GM21528 (cell line): ENCODE data around the gene PASK.

Source experiments
- ATAC-seq: cut with Tn5 transposase; IDR thresholded peaks from one replicate; pipeline ENCODE4 v1.9.1; 2021; ENCODE audit warnings: mild to moderate bottlenecking, moderate library complexity; ENCODE audit not compliant: unreplicated experiment, low FRiP score

PASK gene

GRCh38 chr2:241182126-241182525 lies 32.9 kb upstream of the PASK start:
- no peak for ATAC-seq

DNA sequence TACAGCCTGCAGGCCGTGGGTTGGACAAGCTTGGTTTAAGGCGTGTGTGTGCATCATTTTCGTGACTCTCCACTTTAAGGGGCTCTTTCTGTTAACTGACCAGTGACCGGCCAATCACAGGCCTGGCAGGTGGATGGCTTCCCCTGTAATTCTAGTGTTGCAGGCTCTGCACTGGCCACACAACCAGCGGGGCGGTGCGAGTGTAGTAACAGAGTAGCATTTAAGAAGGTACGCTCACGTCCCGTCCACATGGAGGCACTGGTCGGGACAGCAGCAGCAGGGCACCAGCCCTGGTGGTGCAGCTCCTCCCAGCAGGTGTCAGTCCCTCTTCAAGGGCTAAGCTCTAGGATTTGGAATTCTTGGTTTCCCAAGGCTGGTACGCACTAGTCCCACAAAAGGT lies 31.2 kb upstream of the PASK start:
- ATAC-seq: no peak

DNA sequence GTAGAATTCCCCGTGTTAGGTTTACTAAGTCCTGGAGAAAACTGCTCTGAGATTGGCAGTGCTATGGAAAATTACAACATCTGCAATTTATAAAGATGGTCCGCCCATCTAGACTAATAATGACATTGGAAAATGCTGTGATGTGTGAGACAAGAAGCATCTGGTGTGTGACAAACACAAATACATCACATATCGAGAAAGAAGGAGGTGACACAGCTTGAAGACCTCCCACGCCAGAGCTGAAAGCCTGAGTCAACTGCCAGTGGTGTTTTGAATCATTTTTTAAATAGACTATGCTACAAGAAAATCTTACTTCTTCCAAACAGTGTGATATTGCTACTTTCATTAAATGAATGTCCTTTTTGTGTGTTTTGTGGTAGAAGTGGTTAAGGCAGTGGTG lies 30.6 kb upstream of the PASK start:
- ATAC-seq: no peak

GRCh38 chr2:241178961-241179360 lies 29.7 kb upstream of the PASK start:
- ATAC-seq: no peak

GRCh38 chr2:241177526-241178334 lies 28.5 kb upstream of the PASK start:
- no peak for ATAC-seq

- ATAC-seq: no peak
These were observed 24.3 kb upstream of the PASK start for GRCh38 chr2:241173557-241173956.

DNA sequence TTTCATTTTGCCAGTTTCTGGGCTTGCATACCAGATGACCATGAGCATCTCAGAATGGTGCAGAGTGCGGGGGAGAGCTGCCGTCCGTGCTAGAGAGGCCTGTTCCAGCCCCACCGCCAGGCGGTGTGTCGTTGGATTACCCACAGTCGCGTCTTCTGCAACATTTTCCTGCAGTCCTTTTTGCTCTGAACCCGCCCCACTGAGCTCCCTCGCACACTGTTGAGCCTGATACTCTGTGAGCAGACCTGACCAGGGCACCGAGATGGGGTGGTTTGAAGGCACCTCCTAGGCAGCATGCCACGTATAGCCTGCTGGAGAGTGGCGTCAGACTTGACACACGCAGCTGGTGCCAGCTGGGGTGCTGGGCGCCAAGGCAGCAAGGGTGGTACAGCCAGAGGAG lies 19.1 kb upstream of the PASK start:
- ATAC-seq: no peak

DNA sequence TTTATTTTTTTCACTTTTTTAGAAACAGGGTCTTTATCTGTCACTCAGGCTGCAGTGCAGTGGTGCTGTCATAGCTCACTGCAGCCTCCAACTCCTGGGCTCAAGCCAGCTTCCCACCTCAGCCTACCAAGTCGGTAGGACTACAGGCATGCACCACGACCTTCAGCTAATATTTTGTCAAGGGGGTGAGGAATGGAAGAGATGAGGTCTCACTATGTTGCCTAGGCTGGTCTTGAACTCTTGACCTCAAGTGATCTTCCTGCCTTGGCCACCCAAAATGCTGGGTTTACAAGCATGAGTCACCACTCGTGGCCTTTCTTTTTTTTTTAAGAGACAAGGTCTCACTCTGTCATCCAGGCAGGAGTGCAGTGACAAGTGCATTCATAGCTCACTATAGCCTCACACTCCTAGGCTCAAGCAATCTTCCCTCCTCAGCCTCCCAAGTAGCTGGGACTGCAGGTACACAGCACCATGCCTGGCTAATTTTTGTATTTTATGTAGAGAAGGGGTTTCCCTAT lies 14.4 kb upstream of the PASK start:
- no peak for ATAC-seq

DNA sequence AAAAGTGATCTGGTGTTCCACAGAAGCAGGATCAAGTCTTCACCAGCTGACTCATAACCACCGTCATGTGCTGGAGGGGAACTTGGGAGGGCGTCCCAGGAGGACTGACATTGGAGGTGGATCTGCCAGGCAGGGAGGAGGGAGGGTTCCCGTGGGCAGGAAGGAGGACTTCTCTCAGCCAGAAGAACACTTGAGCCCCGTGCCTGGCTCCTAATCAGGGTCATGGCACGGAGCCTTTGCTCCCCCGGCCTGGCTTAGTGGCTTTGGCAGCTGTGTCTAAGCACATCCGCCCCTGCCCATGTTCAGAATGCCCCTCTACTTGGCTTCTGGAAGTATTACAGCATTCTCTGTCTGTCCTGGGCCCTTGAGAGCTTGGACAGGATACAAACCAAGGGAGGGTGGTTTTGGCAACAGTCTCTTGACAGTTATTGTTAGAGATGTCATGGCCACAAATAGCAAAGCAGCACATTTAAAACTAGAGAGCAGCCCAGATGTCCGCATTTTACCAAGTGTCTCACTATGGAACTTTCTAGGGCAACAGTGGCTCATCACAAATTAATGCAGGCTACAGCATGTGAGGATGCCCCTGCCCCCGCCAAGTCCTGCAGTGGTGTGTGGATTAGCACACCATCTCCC lies 12.5 kb upstream of the PASK start:
- ATAC-seq: no peak

GRCh38 chr2:241160318-241160717 lies 11.0 kb upstream of the PASK start:
- ATAC-seq: no peak

DNA sequence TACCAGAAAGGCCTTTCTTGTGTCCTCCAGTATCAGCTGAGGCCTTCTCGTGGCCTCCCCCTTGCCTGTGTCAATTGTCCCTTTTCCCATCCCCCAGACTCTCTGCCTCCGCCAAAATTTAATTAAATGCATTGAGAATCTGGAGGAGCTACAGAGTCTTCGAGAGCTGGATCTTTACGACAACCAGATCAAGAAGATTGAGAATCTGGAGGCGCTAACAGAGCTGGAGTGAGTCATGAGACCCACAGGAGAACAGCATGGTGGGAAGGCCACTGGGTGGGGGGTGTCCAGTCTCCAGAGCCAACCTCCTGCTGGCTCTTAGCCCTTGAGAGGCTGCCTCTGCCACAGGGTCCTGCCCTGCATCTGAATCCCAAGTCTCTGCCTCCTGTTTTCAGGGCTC lies 9.8 kb upstream of the PASK start:
- ATAC-seq: no peak

DNA sequence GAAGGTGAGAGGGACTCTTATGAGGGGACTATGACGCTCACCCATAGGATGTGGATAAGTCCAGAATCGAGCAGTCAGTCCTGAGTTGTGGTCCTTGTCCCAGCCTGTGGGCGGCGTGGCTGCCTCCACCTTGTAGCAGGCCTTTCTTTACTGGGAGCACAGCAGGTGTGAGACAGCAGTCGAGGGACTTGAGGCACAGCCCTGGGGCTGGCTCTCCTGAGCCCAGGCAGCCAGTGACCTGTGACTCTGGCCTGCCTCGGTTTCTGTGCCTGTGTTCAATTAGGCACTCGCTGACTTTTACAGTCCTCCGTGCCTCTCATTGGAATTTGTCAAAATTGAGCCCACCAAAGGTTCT lies 9.3 kb upstream of the PASK start:
- ATAC-seq: no peak

GRCh38 chr2:241157841-241158545 lies 8.7 kb upstream of the PASK start:
- no peak for ATAC-seq

DNA sequence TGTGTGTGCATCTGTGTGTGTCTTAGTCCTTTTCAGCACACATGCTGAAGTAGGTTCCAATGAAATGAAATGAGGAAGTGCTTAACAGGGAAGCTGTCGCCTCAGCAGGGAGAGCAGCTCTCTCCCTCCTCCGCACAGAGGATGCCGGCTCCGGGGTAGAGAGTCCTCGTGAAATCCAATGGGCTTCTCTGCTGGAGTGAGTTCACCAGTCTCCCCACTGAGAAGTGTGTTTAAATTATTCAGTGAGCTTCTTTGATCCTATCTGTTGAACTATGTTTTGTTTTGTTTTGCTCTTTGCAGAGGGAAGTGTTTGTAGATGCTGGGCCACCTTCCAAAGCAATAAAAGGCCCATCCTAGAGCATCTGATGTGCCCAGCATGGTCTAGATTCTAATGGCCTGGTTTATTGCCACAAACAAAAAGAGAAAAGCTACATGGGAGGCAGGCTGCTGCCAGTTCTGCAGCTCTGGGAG lies 7.7 kb upstream of the PASK start:
- no peak for ATAC-seq

DNA sequence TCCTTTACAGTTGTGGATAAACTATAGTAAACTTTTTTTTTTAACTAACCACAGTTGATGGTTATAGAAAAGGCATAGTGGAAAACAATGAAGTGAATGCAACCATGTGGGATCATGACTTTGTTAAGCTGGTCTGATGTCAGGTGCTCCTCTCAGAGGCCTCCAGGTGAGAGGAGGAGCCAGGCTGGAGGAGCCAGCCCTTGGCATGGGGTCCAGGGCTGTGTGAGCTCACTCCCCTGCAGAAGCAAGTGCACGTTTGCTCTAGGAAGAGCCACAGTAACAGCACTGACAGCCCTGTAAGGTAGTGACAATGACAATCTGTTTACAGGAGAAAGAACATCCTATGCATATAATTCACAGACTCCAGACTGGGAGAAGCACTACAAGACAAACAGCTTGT lies 6.7 kb upstream of the PASK start:
- ATAC-seq: no peak

GRCh38 chr2:241154915-241155314 lies 5.6 kb upstream of the PASK start:
- ATAC-seq: no peak

DNA sequence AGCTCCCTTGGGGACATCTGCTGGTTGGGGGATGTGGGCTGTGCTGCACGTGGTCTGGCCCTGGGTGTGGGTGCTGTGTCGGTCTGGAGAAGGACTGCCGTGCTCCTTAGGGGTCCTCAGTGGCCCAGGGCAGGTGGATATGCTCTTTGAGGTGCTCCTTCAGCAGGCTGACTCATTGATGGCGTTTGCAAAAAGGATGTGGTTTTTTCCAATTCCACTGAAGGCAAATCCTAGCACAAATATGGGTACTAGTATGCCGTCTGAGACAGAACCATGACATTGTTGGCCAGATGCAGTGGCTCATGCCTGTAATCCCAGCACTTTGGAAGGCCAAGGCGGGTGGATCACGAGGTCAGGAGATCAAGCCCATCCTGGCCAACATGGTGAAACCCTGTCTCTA lies 4.3 kb upstream of the PASK start:
- no peak for ATAC-seq

DNA sequence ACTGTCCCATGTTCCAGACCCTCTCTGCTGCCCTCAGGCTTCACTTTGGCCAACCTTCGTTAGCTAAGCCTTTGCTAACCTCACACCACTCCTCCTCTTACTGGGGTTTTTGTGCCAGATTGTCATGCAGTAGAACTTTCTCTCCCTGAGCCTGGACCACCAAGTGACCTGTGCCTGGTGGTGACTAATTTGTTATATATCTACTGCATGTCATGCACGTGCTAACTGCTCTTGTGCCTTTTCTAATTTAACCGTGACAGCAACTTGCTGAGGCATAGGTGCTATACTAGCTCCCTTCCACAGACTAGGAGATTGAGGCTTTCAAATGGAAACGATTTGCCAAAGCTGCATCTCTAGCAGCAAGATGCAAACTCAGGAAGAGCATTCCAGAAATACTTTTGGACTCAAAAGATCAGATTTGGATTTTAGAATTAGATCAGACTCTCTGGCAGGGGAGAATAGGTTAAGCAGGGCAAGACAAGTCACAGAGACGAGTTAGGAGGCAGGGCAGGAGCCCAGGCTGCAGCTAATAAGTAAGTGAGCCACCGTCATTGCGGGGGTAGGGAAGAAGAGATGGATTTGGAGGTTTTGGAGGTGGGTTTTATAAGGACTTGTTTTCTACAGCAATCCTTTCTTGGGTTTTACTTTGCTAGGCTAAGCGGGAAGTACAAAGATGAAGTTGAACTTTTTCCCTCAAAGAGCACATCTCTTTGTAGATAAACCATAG lies 2.8 kb upstream of the PASK start:
- no peak for ATAC-seq

DNA sequence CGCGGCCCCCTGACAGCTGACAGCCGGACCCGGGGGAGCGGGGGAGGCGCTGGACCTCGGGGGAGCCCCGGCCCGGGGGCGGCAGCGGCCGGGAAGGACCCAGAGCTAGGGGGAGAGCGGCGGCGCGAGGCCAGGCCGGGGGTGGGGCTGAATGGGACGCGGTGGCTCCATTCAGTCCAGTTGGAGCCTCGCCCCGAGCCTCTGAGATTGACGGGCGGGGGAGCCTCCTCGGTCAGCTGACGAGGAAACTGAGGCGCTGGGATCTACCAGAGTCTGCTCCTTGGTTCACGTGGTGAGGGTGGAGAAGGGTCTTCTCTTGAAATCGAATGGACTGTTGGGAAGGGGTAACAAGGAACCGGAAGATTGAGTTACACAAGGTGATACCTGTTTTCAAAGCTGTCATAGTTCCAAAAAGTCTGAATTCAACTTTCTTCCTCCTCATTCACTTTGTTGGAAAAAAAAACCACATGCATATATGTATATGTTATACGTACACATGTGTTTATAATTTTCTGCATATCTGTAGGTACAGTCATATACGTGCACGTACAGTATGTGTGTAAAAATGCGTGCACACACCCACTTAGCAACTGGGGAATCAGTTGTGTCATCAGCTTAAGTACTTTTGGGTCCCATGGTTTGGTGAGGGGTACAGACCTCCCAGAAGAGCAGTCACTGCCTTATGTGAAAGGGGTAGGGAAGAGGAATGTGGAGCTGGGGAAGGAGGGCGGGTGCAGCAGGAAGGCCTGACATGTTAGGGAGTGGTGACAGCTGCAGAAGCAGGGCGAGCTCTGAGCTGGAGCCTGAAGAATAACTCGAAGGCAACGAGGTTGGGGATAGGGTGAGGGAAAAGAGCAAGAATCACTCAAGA lies 1.6 kb upstream of the PASK start:
- peak; percentile 17 for ATAC-seq
